CD4-positive, alpha-beta T cell (primary cell): Measurements from ENCODE around the gene EPB41L1. TPM values are rescaled to one million over a fixed set of nuclear protein-coding genes. Genes with fewer than 3 reads are reported as not detected.

Experiments
- ATAC-seq: fragments of 200-7000 bp; cut with Tn5 transposase; one replicate; pipeline ENCODE4 v1.10.0; 2022; ENCODE audit warnings: mild to moderate bottlenecking; ENCODE audit not compliant: poor library complexity
- CTCF ChIA-PET: fragments of 350-600 bp; sonication (Branson Sonifier 250); formaldehyde crosslinking; loops from one replicate; lab custom pipeline; 2021; ENCODE audit warnings: antibody characterized with exemption, inconsistent platforms; lab: Charles Lee
- POLR2A ChIA-PET: fragments of 350-600 bp; sonication (Branson Sonifier 250); formaldehyde crosslinking; loops from one replicate; lab custom pipeline; 2021; ENCODE audit warnings: antibody characterized with exemption, inconsistent platforms; lab: Charles Lee
- DNase-seq, 14 experiments: peaks; one replicate each; pipeline ENCODE4 v3.0.0-alpha.2; 2013 to 2020; ENCODE audit warnings: mixed read lengths in 2 of 14
- H3K27ac ChIP-seq, 2 donors: one replicate each; pipeline versions ENCODE4 v1.5.1 to v1.7.0; 2013; ENCODE audit warnings: low read length in 2 of 2, low read depth in 1 of 2, mild to moderate bottlenecking in 1 of 2
- H3K27me3 ChIP-seq, 2 experiments: 1 replicate in 1 of 2; 2 replicates in 1 of 2; pipeline versions ENCODE4 v1.6.1 to v1.7.0; 2013; ENCODE audit warnings: low read length in 2 of 2, control low read depth in 1 of 2, mild to moderate bottlenecking in 1 of 2, moderate library complexity in 1 of 2; ENCODE audit not compliant: insufficient read depth in 2 of 2, control insufficient read depth in 1 of 2
- H3K36me3 ChIP-seq: one replicate; pipeline ENCODE4 v1.6.1; 2013; ENCODE audit warnings: low read length, control low read depth; ENCODE audit not compliant: insufficient read depth
- H3K4me1 ChIP-seq: one replicate; pipeline ENCODE4 v1.6.1; 2013; ENCODE audit warnings: low read length, control low read depth; ENCODE audit not compliant: insufficient read depth
- H3K4me3 ChIP-seq: one replicate; pipeline ENCODE4 v1.5.1; 2013; ENCODE audit warnings: mild to moderate bottlenecking, low read length, moderate library complexity
- H3K9me3 ChIP-seq, 2 experiments: 1 replicate in 1 of 2; 2 replicates in 1 of 2; pipeline versions ENCODE4 v1.6.1 to v1.7.0; 2013; ENCODE audit warnings: low read length in 2 of 2, mild to moderate bottlenecking in 2 of 2, control low read depth in 1 of 2, moderate library complexity in 1 of 2; ENCODE audit not compliant: control insufficient read depth in 1 of 2, insufficient read depth in 1 of 2
- H3K27ac Mint-ChIP-seq: one replicate; pipeline ENCODE4 v1.8.0; 2020; ENCODE audit warnings: mixed read lengths
- H3K27me3 Mint-ChIP-seq: one replicate; pipeline ENCODE4 v1.8.0; 2021; ENCODE audit warnings: mixed read lengths
- H3K36me3 Mint-ChIP-seq: one replicate; pipeline ENCODE4 v1.8.0; 2021; ENCODE audit warnings: low read depth, mixed read lengths
- H3K4me1 Mint-ChIP-seq: one replicate; pipeline ENCODE4 v1.8.0; 2021; ENCODE audit warnings: low read depth, mixed read lengths
- H3K4me3 Mint-ChIP-seq: one replicate; pipeline ENCODE4 v1.8.0; 2020; ENCODE audit warnings: mild to moderate bottlenecking, mixed read lengths
- H3K9me3 Mint-ChIP-seq: one replicate; pipeline ENCODE4 v1.8.0; 2020; ENCODE audit warnings: mixed read lengths
- intact Hi-C, 2 experiments: fragments of 100-400 bp; cut with DNase I in 1 of 2; cut with micrococcal nuclease in 1 of 2; formaldehyde crosslinking; loops; one replicate each; pipeline versions ENCODE4 v1.15.1 to v1.9.0; 2023 to 2025; cut with DNase I, micrococcal nuclease
- total RNA-seq, 174 experiments: library from RNA in 2 of 174; stranded (reverse) in 2 of 174; gene quantifications; one replicate each; pipeline ENCODE4 v1.2.3 and lab custom pipeline; 2021 to 2026
- TF ChIP-seq, protein P1 (sequence below): fragments of 200-600 bp; IDR thresholded peaks from one replicate; pipeline ENCODE4 v1.8.0; 2022; ENCODE audit warnings: antibody characterized with exemption, mild to moderate bottlenecking

The EPB41L1 gene
- total RNA-seq, 2 experiments from 2014 or later = 0.19 to 0.25 TPM

DNA sequence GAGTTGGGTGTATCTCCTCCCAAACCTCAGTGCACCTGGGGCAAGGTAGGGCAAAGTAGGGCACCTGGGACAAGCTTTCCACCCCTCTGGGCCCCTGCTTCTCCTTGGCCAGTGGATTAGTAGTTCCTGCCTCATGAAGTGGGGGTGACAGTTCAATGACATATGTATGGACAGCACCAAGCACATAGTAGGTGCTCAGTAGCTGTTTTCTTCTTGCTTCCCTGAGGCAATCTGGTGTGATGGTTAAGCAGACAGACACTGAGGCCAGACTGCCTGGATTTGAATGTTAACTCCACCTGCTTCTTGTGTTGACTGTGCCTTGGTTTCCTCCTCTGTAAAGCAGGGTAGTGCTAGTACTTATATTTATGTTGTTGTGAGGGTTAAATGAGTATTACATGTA is 25.8 kb downstream of the EPB41L1 start:
- POLR2A ChIA-PET = no interaction called here
- TF ChIP-seq, protein P1, sequence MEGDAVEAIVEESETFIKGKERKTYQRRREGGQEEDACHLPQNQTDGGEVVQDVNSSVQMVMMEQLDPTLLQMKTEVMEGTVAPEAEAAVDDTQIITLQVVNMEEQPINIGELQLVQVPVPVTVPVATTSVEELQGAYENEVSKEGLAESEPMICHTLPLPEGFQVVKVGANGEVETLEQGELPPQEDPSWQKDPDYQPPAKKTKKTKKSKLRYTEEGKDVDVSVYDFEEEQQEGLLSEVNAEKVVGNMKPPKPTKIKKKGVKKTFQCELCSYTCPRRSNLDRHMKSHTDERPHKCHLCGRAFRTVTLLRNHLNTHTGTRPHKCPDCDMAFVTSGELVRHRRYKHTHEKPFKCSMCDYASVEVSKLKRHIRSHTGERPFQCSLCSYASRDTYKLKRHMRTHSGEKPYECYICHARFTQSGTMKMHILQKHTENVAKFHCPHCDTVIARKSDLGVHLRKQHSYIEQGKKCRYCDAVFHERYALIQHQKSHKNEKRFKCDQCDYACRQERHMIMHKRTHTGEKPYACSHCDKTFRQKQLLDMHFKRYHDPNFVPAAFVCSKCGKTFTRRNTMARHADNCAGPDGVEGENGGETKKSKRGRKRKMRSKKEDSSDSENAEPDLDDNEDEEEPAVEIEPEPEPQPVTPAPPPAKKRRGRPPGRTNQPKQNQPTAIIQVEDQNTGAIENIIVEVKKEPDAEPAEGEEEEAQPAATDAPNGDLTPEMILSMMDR = no peak
- H3K4me1 Mint-ChIP-seq = no peaks in the 10 kb centered on the region
- H3K27me3 Mint-ChIP-seq = no peaks in the 10 kb centered on the region
- no peak overlapping the region for H3K27ac Mint-ChIP-seq
- no peaks in the 10 kb centered on the region for H3K36me3 ChIP-seq
- H3K27me3 ChIP-seq = peaks cover 0 to 2% of the 10 kb centered on the region in 2 experiments
- no peak overlapping the region for H3K4me3 Mint-ChIP-seq
- no peak overlapping the region for H3K27ac ChIP-seq
- no peaks in the 10 kb centered on the region for H3K36me3 Mint-ChIP-seq
- no peaks in the 10 kb centered on the region for H3K9me3 ChIP-seq
- no peak overlapping the region for H3K4me3 ChIP-seq
- intact Hi-C loops = no loop called here
- H3K9me3 Mint-ChIP-seq = no peaks in the 10 kb centered on the region
- DNase-seq = no peak
- CTCF ChIA-PET = no interaction called here
- ATAC-seq = no peak
- H3K4me1 ChIP-seq = no peaks in the 10 kb centered on the region

DNA sequence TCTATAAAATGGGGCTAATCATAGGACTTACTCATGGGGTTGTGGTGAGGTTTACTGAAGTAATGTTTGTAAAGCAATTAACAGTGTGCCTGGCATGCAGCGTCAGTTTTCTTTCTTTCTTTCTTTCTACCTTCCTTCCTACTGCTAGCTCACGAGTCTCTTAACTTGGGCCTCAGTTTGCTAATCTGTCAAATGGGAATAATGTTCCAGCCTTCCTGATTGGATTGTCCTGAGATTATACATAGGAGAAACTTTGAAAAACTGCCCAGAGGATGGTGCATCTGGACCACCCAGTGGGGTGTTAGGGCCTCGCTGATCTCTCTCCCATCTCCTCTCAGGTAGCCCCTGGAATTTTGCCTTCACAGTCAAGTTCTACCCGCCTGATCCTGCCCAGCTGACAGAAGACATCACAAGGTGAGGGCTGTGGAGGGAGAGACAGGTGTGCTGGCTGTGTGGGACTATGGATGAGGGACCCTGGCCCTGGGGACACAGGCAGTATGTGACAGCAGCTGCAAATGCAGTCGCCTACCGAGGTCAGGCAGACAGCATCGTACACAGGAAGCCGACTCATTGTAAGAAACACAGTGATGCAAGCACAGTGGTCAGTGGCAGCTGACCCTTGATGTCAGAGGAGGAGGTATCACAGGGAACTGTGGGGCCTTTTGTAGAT is 27.5 kb downstream of the EPB41L1 start:
- no peaks in the 10 kb centered on the region for H3K27me3 Mint-ChIP-seq
- no peak overlapping the region for H3K27ac ChIP-seq
- H3K36me3 Mint-ChIP-seq = no peaks in the 10 kb centered on the region
- H3K27me3 ChIP-seq = no peaks in the 10 kb centered on the region
- H3K27ac Mint-ChIP-seq = no peak overlapping the region
- ATAC-seq (no peak), DNase-seq (no peak)
- ChIA-PET POLR2A (no interaction called here), CTCF (interaction anchor here (1.0 kb wide), 1 partner anchor 21 kb away, joined by 3 read pairs; no protein-coding TSS in a partner anchor)
- H3K4me3 Mint-ChIP-seq = no peak overlapping the region
- TF ChIP-seq, protein P1 = no peak
- no peaks in the 10 kb centered on the region for H3K4me1 ChIP-seq
- H3K4me3 ChIP-seq = no peak overlapping the region
- H3K9me3 ChIP-seq = no peaks in the 10 kb centered on the region
- no peaks in the 10 kb centered on the region for H3K4me1 Mint-ChIP-seq
- H3K36me3 ChIP-seq = no peaks in the 10 kb centered on the region
- H3K9me3 Mint-ChIP-seq = no peaks in the 10 kb centered on the region
- intact Hi-C loops = no loop called here

DNA sequence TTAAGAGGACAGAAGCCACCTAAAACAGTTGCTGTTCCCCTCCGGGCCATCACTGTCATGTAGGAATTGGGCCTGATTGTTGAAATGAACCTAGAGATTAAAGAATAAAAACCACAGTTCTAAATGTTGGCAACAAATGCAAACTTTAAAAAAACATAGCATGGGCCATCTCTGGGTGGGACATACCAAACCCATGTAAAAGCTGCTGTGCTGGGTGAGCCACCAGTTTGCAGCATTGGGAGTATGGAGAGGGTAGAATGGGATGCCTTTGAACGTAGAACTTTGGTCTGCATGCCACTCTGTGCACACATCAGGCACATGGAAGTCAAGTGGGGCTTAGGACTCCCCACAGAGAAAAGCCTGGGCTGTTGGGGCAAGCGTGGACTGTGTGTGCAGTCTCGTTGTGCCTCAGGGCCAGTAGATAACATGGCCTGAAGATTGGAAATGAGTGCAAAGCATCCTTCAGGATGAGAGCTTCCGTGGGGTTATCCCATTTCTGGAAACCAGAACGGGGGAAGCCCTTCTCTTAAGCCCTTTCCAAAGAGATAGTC is 28.1 kb downstream of the EPB41L1 start:
- Mint-ChIP-seq H3K36me3 (no peaks in the 10 kb centered on the region), H3K4me3 (no peak overlapping the region), H3K9me3 (no peaks in the 10 kb centered on the region), H3K27ac (no peak overlapping the region), H3K27me3 (no peaks in the 10 kb centered on the region), H3K4me1 (no peaks in the 10 kb centered on the region)
- Histone ChIP-seq H3K4me1 (no peaks in the 10 kb centered on the region), H3K27ac (no peak overlapping the region), H3K27me3 (no peaks in the 10 kb centered on the region), H3K9me3 (no peaks in the 10 kb centered on the region), H3K36me3 (no peaks in the 10 kb centered on the region), H3K4me3 (no peak overlapping the region)
- POLR2A ChIA-PET = no interaction called here
- no peak for ATAC-seq
- CTCF ChIA-PET = no interaction called here
- DNase-seq = no peak
- intact Hi-C loops = no loop called here
- TF ChIP-seq, protein P1 = no peak
